ENCODE results near the gene ABCA5.

Gene ABCA5

DNA sequence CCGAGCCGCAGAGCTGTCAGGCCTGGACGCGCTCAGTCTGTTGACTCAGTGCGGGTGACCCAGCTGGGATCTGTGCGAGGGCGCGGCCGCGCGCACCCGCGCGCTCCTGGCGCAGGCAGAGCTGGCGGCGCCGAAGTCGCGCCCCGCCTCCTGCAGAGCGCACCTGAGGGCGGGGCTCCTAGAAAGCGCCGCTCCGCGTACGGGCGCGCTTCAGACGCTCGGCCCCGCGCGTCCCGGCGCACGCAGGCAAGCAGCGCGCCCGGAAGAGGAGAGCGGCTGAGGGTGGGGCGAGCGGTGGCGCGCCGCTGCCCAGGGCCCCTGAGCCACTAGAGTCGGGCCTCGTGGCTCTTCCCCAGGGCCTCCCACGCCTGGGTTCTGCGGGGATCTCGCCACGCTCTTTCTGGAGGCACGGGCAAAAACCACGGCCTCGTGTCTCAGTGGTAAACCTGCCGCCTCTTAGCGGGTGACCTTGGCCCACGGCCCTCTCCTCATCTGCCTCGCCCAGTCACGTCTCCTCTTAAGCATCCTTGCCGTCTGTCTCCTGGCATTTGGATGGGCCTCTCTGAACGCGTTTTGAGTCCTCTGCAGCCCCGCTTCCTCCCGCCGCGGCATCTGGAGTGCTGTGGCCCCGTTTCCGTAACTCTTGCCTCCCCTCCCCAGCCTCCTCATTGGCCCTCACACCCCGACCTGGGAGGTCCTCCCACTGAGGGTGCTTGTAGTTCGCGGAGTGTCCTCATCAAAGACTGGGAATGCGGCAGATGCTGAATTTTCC is at the start of gene ABCA5:
Gene ABCA5, minus strand, starts transcription at position 74 of the 772 bp plus-strand sequence. CDS start 12,718 bp downstream, outside the sequence.
- peak; percentile 80 for DNase-seq (ENCODE audit: low read depth)

GRCh38 chr17:69375229-69375628 is 48.3 kb upstream of the ABCA5 start:
- no peak for DNase-seq (ENCODE audit: low read depth)

DNA sequence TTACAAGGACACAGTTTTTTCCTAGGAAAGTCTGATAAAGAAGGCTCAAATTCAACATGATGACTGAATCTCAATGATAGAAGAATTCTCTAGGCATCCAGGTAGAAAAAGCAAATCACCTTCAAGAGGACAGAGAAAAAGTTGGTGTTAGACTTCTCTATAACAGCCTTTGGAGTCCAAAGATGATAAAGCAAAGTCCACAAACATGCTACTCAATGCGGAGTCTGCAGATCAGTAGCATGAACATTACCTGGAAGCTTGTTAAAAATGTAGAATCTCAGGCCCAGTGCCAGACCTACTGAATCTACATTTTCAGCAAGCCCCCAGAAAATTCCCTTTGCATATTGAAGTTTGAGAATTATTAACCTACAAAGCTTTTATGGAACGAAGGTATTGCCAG is 46.1 kb upstream of the ABCA5 start:
- DNase-seq (ENCODE audit: low read depth): no peak

DNA sequence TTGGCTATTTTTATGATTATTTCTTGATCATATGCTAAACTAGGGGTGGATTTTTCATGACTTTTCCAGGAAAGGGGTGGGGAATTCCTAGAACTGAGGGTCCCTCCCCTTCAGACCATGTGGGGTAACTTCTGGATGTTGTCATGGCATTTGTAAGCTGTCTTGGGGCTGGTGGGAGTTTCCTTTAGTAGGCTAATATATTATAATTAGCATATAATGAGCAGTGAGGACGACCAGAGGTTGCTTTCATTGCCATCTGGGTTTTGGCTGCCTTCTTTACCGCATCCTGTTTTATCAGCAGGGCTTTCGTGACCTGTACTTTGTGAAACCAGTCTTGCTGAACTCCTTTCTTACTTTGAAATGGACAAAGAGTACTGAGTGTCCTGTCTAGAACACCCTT is 40.4 kb upstream of the ABCA5 start:
- DNase-seq (ENCODE audit: low read depth): no peak

DNA sequence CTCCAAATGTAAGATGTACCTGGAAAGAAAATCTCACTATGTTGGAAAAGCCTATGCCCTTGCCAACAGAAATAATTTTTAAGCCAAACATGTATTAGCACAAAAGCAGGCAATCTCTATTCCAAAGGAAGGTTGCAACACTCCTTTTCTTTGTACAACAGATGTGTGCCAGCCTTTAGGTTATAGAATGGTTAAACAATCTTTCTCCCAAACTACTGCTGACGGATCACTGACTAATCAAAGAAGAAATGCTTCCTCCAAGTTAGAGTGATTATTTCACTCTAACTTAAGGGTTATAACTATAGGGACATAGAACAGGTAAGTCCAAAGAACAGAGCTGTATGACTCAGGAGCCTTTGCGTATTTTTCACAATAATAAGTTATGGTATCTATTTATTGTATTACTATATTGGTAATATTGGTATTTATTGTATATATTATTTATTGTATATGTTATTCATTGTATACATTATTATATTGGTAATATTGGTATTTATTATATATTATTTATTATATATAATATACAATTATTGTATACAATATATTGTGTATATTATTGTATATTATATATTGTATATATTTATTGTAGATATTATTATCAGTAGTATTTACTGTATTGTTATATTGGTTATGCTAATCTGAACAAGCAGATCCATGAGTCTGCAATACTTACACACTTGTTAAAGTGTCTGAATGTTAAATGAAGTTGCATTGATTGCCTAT is 36.7 kb upstream of the ABCA5 start:
- DNase-seq (ENCODE audit: low read depth): no peak

GRCh38 chr17:69361156-69361555 is 34.2 kb upstream of the ABCA5 start:
- DNase-seq (ENCODE audit: low read depth): no peak

GRCh38 chr17:69358688-69359596 is 32.0 kb upstream of the ABCA5 start:
- DNase-seq (ENCODE audit: low read depth): no peak

GRCh38 chr17:69357701-69358100 is 30.8 kb upstream of the ABCA5 start:
- no peak for DNase-seq (ENCODE audit: low read depth)

DNA sequence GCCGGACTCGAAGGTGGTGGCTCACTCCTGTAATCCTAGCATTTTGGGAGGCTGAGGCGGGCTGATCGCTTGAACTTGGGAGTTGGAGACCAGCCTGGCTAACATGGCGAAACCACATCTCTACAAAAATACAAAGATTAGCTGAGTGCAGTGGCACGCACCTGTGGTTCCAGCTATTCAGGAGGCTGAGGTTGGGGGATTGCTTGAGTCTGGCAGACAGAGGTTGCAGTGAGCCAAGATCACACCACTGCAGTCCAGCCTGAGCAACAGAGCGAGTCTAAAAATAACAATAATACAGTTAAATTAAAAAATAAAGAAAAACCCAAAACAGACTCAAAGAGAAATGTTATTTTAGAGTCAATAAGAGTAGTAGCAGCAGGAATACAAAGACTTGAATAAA is 29.7 kb upstream of the ABCA5 start:
- DNase-seq (ENCODE audit: low read depth): no peak

- no peak for DNase-seq (ENCODE audit: low read depth)
Measured at GRCh38 chr17:69350911-69351310, 24.0 kb upstream of the ABCA5 start.

DNA sequence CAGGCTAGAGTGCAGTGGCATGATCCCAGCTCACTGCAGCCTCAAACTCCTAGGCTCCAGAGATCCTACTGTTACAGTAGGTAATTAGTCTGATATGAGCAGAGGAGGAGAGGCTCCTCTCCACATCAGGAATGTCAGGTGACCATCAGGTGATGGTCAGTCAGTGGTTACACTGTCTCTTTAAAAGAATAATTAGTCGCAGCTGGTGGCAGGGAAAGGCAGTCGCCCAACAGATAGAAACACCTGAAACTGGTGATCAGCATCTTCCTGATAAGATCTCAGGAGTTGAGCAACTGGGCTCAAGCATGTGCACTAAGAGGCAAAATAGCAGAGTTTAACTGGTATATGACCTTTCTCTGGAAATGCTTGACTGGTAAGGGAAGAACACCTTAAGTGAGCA is 21.5 kb upstream of the ABCA5 start:
- DNase-seq (ENCODE audit: low read depth): no peak

- DNase-seq (ENCODE audit: low read depth): no peak
Measured at GRCh38 chr17:69346766-69347165, 19.8 kb upstream of the ABCA5 start.

GRCh38 chr17:69344939-69345338 is 18.0 kb upstream of the ABCA5 start:
- no peak for DNase-seq (ENCODE audit: low read depth)

DNA sequence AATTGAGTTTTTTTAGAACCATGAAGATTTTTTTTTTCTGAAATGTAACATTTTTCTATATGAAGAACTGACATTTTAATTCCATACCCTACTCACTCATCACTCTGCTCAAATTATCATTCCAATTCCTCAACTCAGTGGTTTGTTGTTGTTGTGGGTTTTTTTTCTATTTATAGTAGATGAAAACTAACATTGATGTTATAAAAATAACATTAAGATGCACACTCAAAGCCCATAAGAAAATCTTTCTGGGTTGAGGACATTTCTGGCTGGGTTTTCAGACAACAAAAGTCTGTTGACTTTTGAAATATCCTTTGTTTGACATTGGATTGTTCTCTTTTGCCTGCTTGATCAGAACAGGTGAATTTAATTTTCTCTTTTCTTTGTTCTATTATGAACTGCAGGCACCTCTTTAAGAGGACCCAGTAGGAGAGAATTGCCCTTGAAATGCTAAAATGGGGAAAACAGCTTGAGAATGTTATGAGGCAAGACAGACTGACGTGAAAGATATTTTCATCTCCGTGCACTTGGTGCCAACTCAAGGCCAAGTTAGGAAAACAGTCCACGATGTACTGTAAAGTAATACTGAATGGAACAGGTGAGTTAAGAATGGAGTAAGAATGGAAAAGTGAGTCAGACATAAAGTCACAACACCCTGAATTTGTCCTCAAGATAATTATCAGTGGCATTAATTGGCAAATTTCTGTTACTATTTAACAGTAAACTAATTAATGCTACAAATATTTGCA is 16.1 kb upstream of the ABCA5 start:
- no peak for DNase-seq (ENCODE audit: low read depth)

- no peak for DNase-seq (ENCODE audit: low read depth)
Measured at GRCh38 chr17:69339937-69340336, 13.0 kb upstream of the ABCA5 start.

DNA sequence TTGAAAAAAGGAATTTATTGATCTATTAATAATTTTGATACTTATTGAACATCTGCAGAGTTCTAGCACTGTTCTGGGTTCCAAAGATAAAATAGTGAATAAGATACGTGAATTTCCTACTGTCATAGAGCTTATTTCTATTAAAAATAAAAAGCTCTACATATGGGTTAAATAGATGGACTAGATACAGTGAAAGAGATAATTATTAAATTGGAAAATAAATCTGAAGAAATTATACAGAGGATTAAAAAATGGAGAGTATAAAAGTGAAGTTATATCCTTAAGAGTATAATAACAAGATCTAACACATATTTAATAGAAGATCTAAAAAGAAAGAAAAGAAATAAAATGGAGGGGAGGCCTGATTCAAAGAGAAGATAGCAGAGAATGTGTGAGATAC is 10.1 kb upstream of the ABCA5 start:
- DNase-seq (ENCODE audit: low read depth): no peak

- no peak for DNase-seq (ENCODE audit: low read depth)
Measured at GRCh38 chr17:69336580-69336979, 9.6 kb upstream of the ABCA5 start.

DNA sequence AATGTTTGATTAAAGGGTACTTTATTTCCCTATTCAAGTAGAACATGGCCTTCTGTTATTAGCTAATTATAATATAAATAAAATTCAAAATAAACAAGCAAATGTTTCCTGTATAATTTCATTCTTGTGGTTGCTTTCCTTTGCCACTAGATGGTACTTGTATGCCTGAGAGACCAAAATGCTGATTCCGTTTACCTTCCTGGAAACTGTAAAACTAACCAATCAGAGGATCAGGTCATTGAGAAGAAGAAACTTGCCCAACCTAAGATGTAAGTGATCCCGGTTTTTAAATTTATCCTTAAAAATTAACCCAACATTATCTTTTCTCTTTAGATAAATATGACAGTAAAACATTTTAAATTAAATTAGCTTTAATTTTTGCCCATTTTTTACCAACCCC is 8.1 kb upstream of the ABCA5 start:
- DNase-seq (ENCODE audit: low read depth): no peak

- DNase-seq (ENCODE audit: low read depth): no peak
Measured at GRCh38 chr17:69333561-69333960, 6.6 kb upstream of the ABCA5 start.

DNA sequence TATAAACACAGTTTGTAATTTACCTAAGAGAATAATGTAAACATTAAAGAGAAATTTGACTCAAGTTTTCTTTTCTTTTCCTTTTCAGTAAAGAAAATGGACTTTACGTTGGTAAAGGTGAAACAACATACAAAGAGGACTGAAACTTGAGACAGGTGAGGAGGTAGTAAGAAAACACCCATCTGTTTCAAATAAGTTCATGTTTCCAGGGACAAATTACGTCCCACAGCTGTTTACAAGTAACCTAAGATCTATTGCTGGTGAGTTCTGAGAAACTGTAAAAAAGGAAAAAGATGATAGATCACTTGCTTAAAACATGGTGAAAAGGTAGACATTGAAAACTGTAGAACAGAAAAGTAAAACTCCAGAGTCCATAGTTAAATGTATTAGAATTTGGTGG is 4.8 kb upstream of the ABCA5 start:
- DNase-seq (ENCODE audit: low read depth): no peak

DNA sequence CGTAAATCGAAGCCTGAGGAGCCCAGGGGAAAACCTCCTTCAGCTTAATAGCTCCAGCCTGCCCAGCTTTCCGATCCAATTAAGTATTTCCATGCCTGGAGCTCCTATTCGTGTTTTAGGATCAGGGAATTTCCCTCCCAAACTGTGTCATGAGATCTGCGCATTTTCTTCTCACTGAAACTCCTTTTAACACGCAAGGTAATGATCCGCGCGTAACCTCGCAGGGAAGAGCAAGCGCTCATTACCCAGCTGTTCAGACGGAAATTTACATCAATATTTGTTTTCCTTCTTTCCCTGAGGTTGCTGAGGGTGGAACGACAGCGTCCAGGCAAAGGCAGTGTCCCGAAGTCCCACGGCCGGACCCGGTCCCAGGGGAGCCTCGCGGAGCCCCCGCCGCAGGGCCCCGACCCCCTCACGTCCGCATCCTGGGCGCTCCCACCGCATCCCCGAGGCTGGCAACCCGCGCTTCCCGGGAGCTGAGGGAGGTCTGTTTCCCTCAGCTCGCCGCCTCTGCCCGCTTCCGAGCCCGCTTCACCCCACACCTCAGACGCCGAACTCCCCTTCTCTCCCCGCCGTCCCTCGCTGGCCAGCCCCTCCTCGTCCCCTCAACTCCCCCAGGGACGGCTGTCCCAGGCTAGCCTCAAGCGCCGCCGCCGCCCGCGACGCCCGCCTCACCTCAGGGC is 415 bp downstream of the ABCA5 start:
- peak; percentile 6 for DNase-seq (ENCODE audit: low read depth)
